Esophagus squamous epithelium (tissue), 4 donors: ENCODE data around the gene UBE2J1.

Experiments
- CTCF ChIP-seq, 6 experiments: fragments of 450-650 bp in 4 of 6; fragments of 200-600 bp in 2 of 6; sonication (generic) in 2 of 6; IDR thresholded peaks; one replicate each; pipeline ENCODE4 v1.5.1; 2016 to 2019; ENCODE audit warnings: antibody characterized with exemption in 6 of 6, mild to moderate bottlenecking in 4 of 6, moderate library complexity in 4 of 6
- POLR2A ChIP-seq, 4 donors: fragments of 450-650 bp; IDR thresholded peaks; one replicate each; pipeline ENCODE4 v1.6.1; 2017; ENCODE audit warnings: antibody characterized with exemption in 4 of 4, mild to moderate bottlenecking in 4 of 4, moderate library complexity in 3 of 4

DNA sequence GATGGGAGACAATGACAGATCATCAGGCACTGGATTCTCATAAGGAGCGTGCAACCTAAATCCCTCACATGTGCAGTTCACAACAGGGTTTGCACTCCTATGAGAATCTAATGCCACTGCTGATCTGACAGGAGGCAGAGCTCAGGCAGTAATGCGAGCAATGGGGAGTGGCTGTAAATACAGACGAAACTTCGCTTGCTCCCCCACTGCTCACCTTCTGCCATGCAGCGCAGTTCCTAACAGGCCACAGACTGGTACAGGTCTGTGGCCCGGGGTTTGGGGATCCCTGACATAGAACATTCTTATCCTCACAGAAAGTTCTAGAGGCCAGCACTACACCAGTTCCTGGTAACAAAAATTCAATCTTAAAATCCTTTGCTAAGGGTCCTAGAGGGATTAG lies 36.3 kb upstream of the UBE2J1 start:
- TF ChIP-seq CTCF (IDR thresholded peaks at IDR 0.05) (no peak), POLR2A (IDR thresholded peaks at IDR 0.05) (no peak)
